ENCODE results near the gene ZBTB20. TPM values are rescaled to one million over a fixed set of nuclear protein-coding genes. Genes with fewer than 3 reads are reported as not detected.

Gene ZBTB20
- polyA plus RNA-seq, 4 donors = 0.27 to 2.2 (median 1.3) TPM

- WGBS, 3 donors = 67 to 83% (median 68%) methylated on average over 2 of the region's 2 CpGs
- Histone ChIP-seq H3K27me3 (ENCODE audit: control insufficient read depth in 3 of 3, insufficient read depth in 3 of 3, low read length in 3 of 3) (no peaks in the 10 kb centered on the region), H3K9me3 (ENCODE audit: control insufficient read depth in 2 of 2, insufficient read depth in 1 of 2, low read depth in 1 of 2, low read length in 1 of 2) (no peaks in the 10 kb centered on the region), H3K36me3 (ENCODE audit: control insufficient read depth in 3 of 3, insufficient read depth in 2 of 3, low read depth in 1 of 3, low read length in 3 of 3) (no peaks in the 10 kb centered on the region), H3K27ac (ENCODE audit: low read depth in 1 of 3, low read length in 2 of 3) (no peak overlapping the region), H3K4me3 (ENCODE audit: low read depth in 1 of 3, low read length in 3 of 3) (no peak overlapping the region), H3K4me1 (ENCODE audit: control insufficient read depth in 3 of 3, insufficient read depth in 2 of 3, low read depth in 1 of 3, low read length in 2 of 3) (no peaks in the 10 kb centered on the region)
- DNase-seq = no peak
- FAIRE-seq = no peak
These were observed 184.9 kb downstream of the ZBTB20 start for GRCh38 chr3:114962189-114962588.

DNA sequence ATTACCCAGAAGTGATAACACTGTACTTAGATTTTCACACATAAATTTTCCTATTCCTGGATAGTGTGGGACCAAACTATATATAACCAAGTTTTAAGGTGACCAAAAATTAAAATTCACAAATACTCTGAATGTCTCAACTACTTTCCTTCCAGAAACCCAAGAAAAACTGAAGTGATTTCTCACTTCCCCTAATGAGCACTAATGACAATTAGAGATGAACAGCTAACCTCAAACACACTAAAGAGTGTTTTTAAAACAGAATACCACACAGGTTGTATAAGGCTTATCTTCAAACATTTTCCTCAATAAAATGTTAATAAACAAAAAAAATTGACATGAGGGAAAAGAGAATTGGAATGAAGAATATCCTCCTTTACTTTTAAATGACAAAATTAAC lies 188.2 kb downstream of the ZBTB20 start:
- Histone ChIP-seq H3K4me3 (ENCODE audit: low read depth in 1 of 3, low read length in 3 of 3) (no peak overlapping the region), H3K27ac (ENCODE audit: low read depth in 1 of 3, low read length in 2 of 3) (no peak overlapping the region), H3K4me1 (ENCODE audit: control insufficient read depth in 3 of 3, insufficient read depth in 2 of 3, low read depth in 1 of 3, low read length in 2 of 3) (no peaks in the 10 kb centered on the region), H3K9me3 (ENCODE audit: control insufficient read depth in 2 of 2, insufficient read depth in 1 of 2, low read depth in 1 of 2, low read length in 1 of 2) (peaks cover 0 to 9% of the 10 kb centered on the region in 2 donors), H3K27me3 (ENCODE audit: control insufficient read depth in 3 of 3, insufficient read depth in 3 of 3, low read length in 3 of 3) (no peaks in the 10 kb centered on the region), H3K36me3 (ENCODE audit: control insufficient read depth in 3 of 3, insufficient read depth in 2 of 3, low read depth in 1 of 3, low read length in 3 of 3) (peaks cover 0 to 2% (median 0%) of the 10 kb centered on the region in 3 donors)
- DNase-seq (no peak), FAIRE-seq (no peak)

GRCh38 chr3:114953800-114954199 lies 193.3 kb downstream of the ZBTB20 start:
- no peak overlapping the region for H3K27ac ChIP-seq (ENCODE audit: low read depth in 1 of 3, low read length in 2 of 3)
- DNase-seq (no peak), FAIRE-seq (no peak)
- H3K9me3 ChIP-seq (ENCODE audit: control insufficient read depth in 2 of 2, insufficient read depth in 1 of 2, low read depth in 1 of 2, low read length in 1 of 2) = peaks cover 0 to 9% of the 10 kb centered on the region in 2 donors
- WGBS, 3 donors = 91 to 96% (median 94%) methylated on average over 1 of the region's 1 CpG
- H3K4me3 ChIP-seq (ENCODE audit: low read depth in 1 of 3, low read length in 3 of 3) = no peak overlapping the region
- H3K4me1 ChIP-seq (ENCODE audit: control insufficient read depth in 3 of 3, insufficient read depth in 2 of 3, low read depth in 1 of 3, low read length in 2 of 3) = no peaks in the 10 kb centered on the region
- H3K36me3 ChIP-seq (ENCODE audit: control insufficient read depth in 3 of 3, insufficient read depth in 2 of 3, low read depth in 1 of 3, low read length in 3 of 3) = peaks cover 0 to 4% (median 0%) of the 10 kb centered on the region in 3 donors
- no peaks in the 10 kb centered on the region for H3K27me3 ChIP-seq (ENCODE audit: control insufficient read depth in 3 of 3, insufficient read depth in 3 of 3, low read length in 3 of 3)

DNA sequence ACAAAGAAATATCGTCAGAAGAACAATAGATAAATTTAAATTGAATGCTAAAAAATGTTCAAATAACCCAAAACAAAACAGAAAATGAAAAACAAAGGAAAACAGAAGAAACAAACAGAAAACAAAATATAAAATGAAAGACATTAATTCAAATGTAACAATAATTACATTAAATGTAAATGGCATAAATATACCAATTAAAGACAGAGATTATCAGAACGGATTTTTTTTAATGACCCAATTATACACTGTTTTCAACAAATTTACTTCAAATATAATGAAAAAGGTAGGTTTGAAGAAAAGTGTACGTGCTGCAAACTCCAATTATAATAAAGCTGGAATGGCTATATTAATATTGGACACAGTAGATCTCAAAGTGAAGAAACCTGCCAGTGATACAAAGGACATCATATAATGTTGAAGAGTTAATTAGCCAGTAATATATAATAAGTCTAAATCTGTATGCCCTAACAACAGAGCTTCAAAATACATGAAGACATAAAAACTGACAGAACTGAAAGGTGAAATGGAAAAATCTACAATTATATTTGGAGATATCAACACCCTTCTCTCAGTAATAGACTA lies 193.8 kb downstream of the ZBTB20 start:
- Histone ChIP-seq H3K27ac (ENCODE audit: low read depth in 1 of 3, low read length in 2 of 3) (no peak overlapping the region), H3K36me3 (ENCODE audit: control insufficient read depth in 3 of 3, insufficient read depth in 2 of 3, low read depth in 1 of 3, low read length in 3 of 3) (peaks cover 0 to 4% (median 0%) of the 10 kb centered on the region in 3 donors), H3K27me3 (ENCODE audit: control insufficient read depth in 3 of 3, insufficient read depth in 3 of 3, low read length in 3 of 3) (no peaks in the 10 kb centered on the region), H3K4me1 (ENCODE audit: control insufficient read depth in 3 of 3, insufficient read depth in 2 of 3, low read depth in 1 of 3, low read length in 2 of 3) (no peaks in the 10 kb centered on the region), H3K4me3 (ENCODE audit: low read depth in 1 of 3, low read length in 3 of 3) (no peak overlapping the region), H3K9me3 (ENCODE audit: control insufficient read depth in 2 of 2, insufficient read depth in 1 of 2, low read depth in 1 of 2, low read length in 1 of 2) (peaks cover 0 to 9% of the 10 kb centered on the region in 2 donors)
- WGBS, 3 donors = 63 to 66% (median 65%) methylated on average over 3 of the region's 3 CpGs
- no peak for DNase-seq
- no peak for FAIRE-seq

DNA sequence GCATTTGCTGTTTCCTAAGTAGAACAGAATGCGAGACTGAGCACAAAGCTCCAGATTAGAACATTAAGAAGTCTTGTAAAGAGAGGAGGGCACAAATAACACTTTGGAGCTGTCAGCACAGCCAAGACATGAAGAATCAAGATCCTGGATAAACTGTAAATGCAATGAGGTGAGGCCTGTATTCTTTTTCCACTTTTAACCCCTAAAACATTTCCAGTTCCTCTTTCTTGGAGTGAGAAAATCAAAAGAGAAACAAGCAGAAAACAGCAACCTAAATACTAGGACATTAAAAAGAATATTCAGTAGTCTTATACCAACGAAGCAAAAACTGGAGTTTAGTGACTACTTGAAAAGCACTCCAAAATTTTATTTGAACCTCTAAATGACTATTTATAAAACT lies 204.3 kb downstream of the ZBTB20 start:
- WGBS, 3 donors = 87 to 96% (median 91%) methylated on average over 2 of the region's 2 CpGs
- FAIRE-seq (no peak), DNase-seq (no peak)

DNA sequence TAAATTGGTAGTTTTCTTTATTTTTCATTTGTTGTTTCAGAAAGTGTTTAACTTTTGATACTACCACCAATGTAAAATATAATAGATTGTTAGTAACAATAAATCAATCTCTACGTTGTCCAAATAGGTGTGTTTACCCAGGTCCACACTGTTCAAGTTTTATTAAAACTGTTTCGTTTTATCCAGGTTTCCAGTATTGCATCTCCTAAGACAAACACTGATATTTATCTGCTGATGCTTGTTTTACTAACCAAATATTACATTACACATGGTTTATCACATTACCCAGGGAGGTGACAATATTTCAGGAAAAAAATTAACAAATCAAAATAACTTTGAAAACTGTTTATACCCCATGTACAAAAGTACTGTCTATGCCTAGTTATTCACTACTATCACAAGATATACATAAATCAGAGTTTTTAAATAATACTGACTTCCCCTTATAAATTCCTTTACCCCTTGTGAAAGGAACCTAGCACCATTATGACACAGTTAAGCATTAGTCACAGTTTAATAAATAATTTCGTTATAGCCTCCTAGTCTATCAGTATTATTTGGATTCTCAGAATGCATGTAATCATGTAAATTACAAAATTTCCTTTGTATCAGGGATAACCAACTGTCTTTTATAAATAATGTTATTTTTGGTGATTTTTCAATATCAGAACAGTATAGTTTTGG lies 205.3 kb downstream of the ZBTB20 start:
- no peak overlapping the region for H3K27ac ChIP-seq (ENCODE audit: low read depth in 1 of 3, low read length in 2 of 3)
- peaks cover 0 to 5% (median 0%) of the 10 kb centered on the region in 3 donors for H3K36me3 ChIP-seq (ENCODE audit: control insufficient read depth in 3 of 3, insufficient read depth in 2 of 3, low read depth in 1 of 3, low read length in 3 of 3)
- no peak for DNase-seq
- H3K9me3 ChIP-seq (ENCODE audit: control insufficient read depth in 2 of 2, insufficient read depth in 1 of 2, low read depth in 1 of 2, low read length in 1 of 2) = no peaks in the 10 kb centered on the region
- no peak overlapping the region for H3K4me3 ChIP-seq (ENCODE audit: low read depth in 1 of 3, low read length in 3 of 3)
- no peaks in the 10 kb centered on the region for H3K4me1 ChIP-seq (ENCODE audit: control insufficient read depth in 3 of 3, insufficient read depth in 2 of 3, low read depth in 1 of 3, low read length in 2 of 3)
- no peak for FAIRE-seq
- WGBS, 3 donors = 80 to 84% (median 81%) methylated on average over 3 of the region's 3 CpGs
- H3K27me3 ChIP-seq (ENCODE audit: control insufficient read depth in 3 of 3, insufficient read depth in 3 of 3, low read length in 3 of 3) = no peaks in the 10 kb centered on the region

More for the DNA sequence above, 204.3 kb downstream of the ZBTB20 start:
- no peaks in the 10 kb centered on the region for H3K9me3 ChIP-seq (ENCODE audit: control insufficient read depth in 2 of 2, insufficient read depth in 1 of 2, low read depth in 1 of 2, low read length in 1 of 2)
- no peaks in the 10 kb centered on the region for H3K27me3 ChIP-seq (ENCODE audit: control insufficient read depth in 3 of 3, insufficient read depth in 3 of 3, low read length in 3 of 3)
- H3K27ac ChIP-seq (ENCODE audit: low read depth in 1 of 3, low read length in 2 of 3) = no peak overlapping the region
- no peaks in the 10 kb centered on the region for H3K4me1 ChIP-seq (ENCODE audit: control insufficient read depth in 3 of 3, insufficient read depth in 2 of 3, low read depth in 1 of 3, low read length in 2 of 3)
- H3K4me3 ChIP-seq (ENCODE audit: low read depth in 1 of 3, low read length in 3 of 3) = no peak overlapping the region
- H3K36me3 ChIP-seq (ENCODE audit: control insufficient read depth in 3 of 3, insufficient read depth in 2 of 3, low read depth in 1 of 3, low read length in 3 of 3) = no peaks in the 10 kb centered on the region

DNA sequence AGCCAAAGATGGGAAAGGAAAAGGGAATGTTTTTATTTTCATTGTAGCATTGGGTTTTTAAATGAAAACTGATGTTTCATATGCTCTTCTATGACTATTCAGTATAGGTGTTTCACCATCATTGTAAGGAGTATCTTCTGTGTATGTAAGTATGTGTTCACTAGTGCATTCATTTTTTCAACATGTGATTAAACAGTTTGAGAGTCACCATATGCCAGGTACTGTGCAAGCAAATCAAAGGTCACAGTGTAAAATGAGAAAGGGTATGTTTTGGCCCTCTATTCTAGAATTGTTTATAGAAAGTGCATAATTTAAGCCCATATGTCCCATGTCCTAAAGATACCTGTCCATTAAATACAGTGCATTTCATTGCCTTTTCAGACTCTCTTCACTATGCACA lies 207.2 kb downstream of the ZBTB20 start:
- Histone ChIP-seq H3K9me3 (ENCODE audit: control insufficient read depth in 2 of 2, insufficient read depth in 1 of 2, low read depth in 1 of 2, low read length in 1 of 2) (no peaks in the 10 kb centered on the region), H3K27ac (ENCODE audit: low read depth in 1 of 3, low read length in 2 of 3) (no peak overlapping the region), H3K4me3 (ENCODE audit: low read depth in 1 of 3, low read length in 3 of 3) (no peak overlapping the region), H3K36me3 (ENCODE audit: control insufficient read depth in 3 of 3, insufficient read depth in 2 of 3, low read depth in 1 of 3, low read length in 3 of 3) (peaks cover 0 to 5% (median 0%) of the 10 kb centered on the region in 3 donors), H3K4me1 (ENCODE audit: control insufficient read depth in 3 of 3, insufficient read depth in 2 of 3, low read depth in 1 of 3, low read length in 2 of 3) (no peaks in the 10 kb centered on the region), H3K27me3 (ENCODE audit: control insufficient read depth in 3 of 3, insufficient read depth in 3 of 3, low read length in 3 of 3) (no peaks in the 10 kb centered on the region)
- no peak for FAIRE-seq
- DNase-seq = no peak

DNA sequence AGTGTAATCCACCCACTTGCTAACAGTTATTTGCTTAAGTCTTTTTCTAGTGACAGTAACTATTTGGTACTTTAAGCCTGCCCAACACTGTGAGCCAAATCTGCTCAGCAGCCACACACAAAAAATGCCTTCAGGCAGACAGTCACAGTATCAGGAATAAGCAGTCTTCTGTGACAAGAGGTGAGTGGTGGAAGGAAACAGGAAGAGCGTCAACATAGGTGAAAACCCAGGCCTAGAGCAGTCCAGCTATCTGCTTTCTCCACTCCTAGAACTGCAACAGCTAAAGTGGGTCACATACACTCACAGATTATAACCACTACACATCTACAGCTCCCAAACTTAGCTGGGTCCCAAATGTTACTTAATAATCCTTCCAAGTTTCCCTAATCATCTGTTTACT lies 213.7 kb downstream of the ZBTB20 start:
- H3K9me3 ChIP-seq (ENCODE audit: control insufficient read depth in 2 of 2, insufficient read depth in 1 of 2, low read depth in 1 of 2, low read length in 1 of 2) = no peaks in the 10 kb centered on the region
- no peaks in the 10 kb centered on the region for H3K27me3 ChIP-seq (ENCODE audit: control insufficient read depth in 3 of 3, insufficient read depth in 3 of 3, low read length in 3 of 3)
- 89 to 100% (median 95%) methylated on average over 1 of the region's 1 CpG for WGBS, 3 donors
- no peaks in the 10 kb centered on the region for H3K4me1 ChIP-seq (ENCODE audit: control insufficient read depth in 3 of 3, insufficient read depth in 2 of 3, low read depth in 1 of 3, low read length in 2 of 3)
- FAIRE-seq (no peak), DNase-seq (no peak)
- no peak overlapping the region for H3K27ac ChIP-seq (ENCODE audit: low read depth in 1 of 3, low read length in 2 of 3)
- H3K4me3 ChIP-seq (ENCODE audit: low read depth in 1 of 3, low read length in 3 of 3) = no peak overlapping the region
- peaks cover 0 to 9% (median 0%) of the 10 kb centered on the region in 3 donors for H3K36me3 ChIP-seq (ENCODE audit: control insufficient read depth in 3 of 3, insufficient read depth in 2 of 3, low read depth in 1 of 3, low read length in 3 of 3)
